ENCODE measurements around the gene PLEKHA6. TPM values are rescaled to one million over a fixed set of nuclear protein-coding genes. Genes with fewer than 3 reads are reported as not detected.

PLEKHA6 gene
- total RNA-seq, 1 donor from 2014 or later = 0.21 TPM

- intact Hi-C loops (cut with micrococcal nuclease) = no loop called here
- no peaks in the 10 kb centered on the region for H3K27me3 Mint-ChIP-seq (ENCODE audit: insufficient read depth)
Measured at GRCh38 chr1:204228896-204229295, 130.8 kb downstream of the PLEKHA6 start.

GRCh38 chr1:204227996-204228785 is 131.5 kb downstream of the PLEKHA6 start:
- no peak for DNase-seq (ENCODE audit: low spot score)
- H3K4me3 Mint-ChIP-seq = no peak overlapping the region
- no peaks in the 10 kb centered on the region for H3K9me3 Mint-ChIP-seq
- no peak overlapping the region for H3K27ac Mint-ChIP-seq
- H3K27me3 Mint-ChIP-seq (ENCODE audit: insufficient read depth) = no peaks in the 10 kb centered on the region
- no peaks in the 10 kb centered on the region for H3K4me1 Mint-ChIP-seq (ENCODE audit: low read depth)
- intact Hi-C loops (cut with micrococcal nuclease) = no loop called here
- H3K36me3 Mint-ChIP-seq (ENCODE audit: low read depth) = no peaks in the 10 kb centered on the region

More at GRCh38 chr1:204228896-204229295, 130.8 kb downstream of the PLEKHA6 start:
- Mint-ChIP-seq H3K9me3 (no peaks in the 10 kb centered on the region), H3K36me3 (ENCODE audit: low read depth) (no peaks in the 10 kb centered on the region), H3K4me1 (ENCODE audit: low read depth) (no peaks in the 10 kb centered on the region), H3K4me3 (no peak overlapping the region), H3K27ac (no peak overlapping the region)
- DNase-seq (ENCODE audit: low spot score) = no peak

- DNase-seq (ENCODE audit: low spot score) = no peak
- Mint-ChIP-seq H3K27ac (no peak overlapping the region), H3K36me3 (ENCODE audit: low read depth) (no peaks in the 10 kb centered on the region), H3K27me3 (ENCODE audit: insufficient read depth) (no peaks in the 10 kb centered on the region), H3K9me3 (no peaks in the 10 kb centered on the region), H3K4me1 (ENCODE audit: low read depth) (no peaks in the 10 kb centered on the region), H3K4me3 (no peak overlapping the region)
- intact Hi-C loops (cut with micrococcal nuclease) = no loop called here
Measured at GRCh38 chr1:204227351-204227750, 132.4 kb downstream of the PLEKHA6 start.

GRCh38 chr1:204225841-204226735 is 133.6 kb downstream of the PLEKHA6 start:
- no peaks in the 10 kb centered on the region for H3K36me3 Mint-ChIP-seq (ENCODE audit: low read depth)
- H3K4me3 Mint-ChIP-seq = no peak overlapping the region
- H3K4me1 Mint-ChIP-seq (ENCODE audit: low read depth) = no peaks in the 10 kb centered on the region
- no peak for DNase-seq (ENCODE audit: low spot score)
- intact Hi-C loops (cut with micrococcal nuclease) = no loop called here
- H3K27me3 Mint-ChIP-seq (ENCODE audit: insufficient read depth) = no peaks in the 10 kb centered on the region
- no peaks in the 10 kb centered on the region for H3K9me3 Mint-ChIP-seq
- no peak overlapping the region for H3K27ac Mint-ChIP-seq

GRCh38 chr1:204224655-204225054 is 135.1 kb downstream of the PLEKHA6 start:
- no peak overlapping the region for H3K4me3 Mint-ChIP-seq
- DNase-seq (ENCODE audit: low spot score) = no peak
- no peaks in the 10 kb centered on the region for H3K9me3 Mint-ChIP-seq
- H3K27ac Mint-ChIP-seq = no peak overlapping the region
- intact Hi-C loops (cut with micrococcal nuclease) = no loop called here
- no peaks in the 10 kb centered on the region for H3K27me3 Mint-ChIP-seq (ENCODE audit: insufficient read depth)
- H3K36me3 Mint-ChIP-seq (ENCODE audit: low read depth) = no peaks in the 10 kb centered on the region
- H3K4me1 Mint-ChIP-seq (ENCODE audit: low read depth) = no peaks in the 10 kb centered on the region

- no peaks in the 10 kb centered on the region for H3K36me3 Mint-ChIP-seq (ENCODE audit: low read depth)
- no peaks in the 10 kb centered on the region for H3K4me1 Mint-ChIP-seq (ENCODE audit: low read depth)
- intact Hi-C loops (cut with micrococcal nuclease) = no loop called here
- H3K27ac Mint-ChIP-seq = no peak overlapping the region
- no peaks in the 10 kb centered on the region for H3K9me3 Mint-ChIP-seq
- no peak overlapping the region for H3K4me3 Mint-ChIP-seq
- DNase-seq (ENCODE audit: low spot score) = no peak
- H3K27me3 Mint-ChIP-seq (ENCODE audit: insufficient read depth) = no peaks in the 10 kb centered on the region
Measured at GRCh38 chr1:204223129-204223860, 136.4 kb downstream of the PLEKHA6 start.

- DNase-seq (ENCODE audit: low spot score) = no peak
- H3K36me3 Mint-ChIP-seq (ENCODE audit: low read depth) = no peaks in the 10 kb centered on the region
- H3K9me3 Mint-ChIP-seq = no peaks in the 10 kb centered on the region
- H3K27ac Mint-ChIP-seq = no peak overlapping the region
- H3K27me3 Mint-ChIP-seq (ENCODE audit: insufficient read depth) = no peaks in the 10 kb centered on the region
- intact Hi-C loops (cut with micrococcal nuclease) = no loop called here
- no peaks in the 10 kb centered on the region for H3K4me1 Mint-ChIP-seq (ENCODE audit: low read depth)
- no peak overlapping the region for H3K4me3 Mint-ChIP-seq
Measured at GRCh38 chr1:204222764-204223055, 137.0 kb downstream of the PLEKHA6 start.

GRCh38 chr1:204222006-204222763 is 137.5 kb downstream of the PLEKHA6 start:
- Mint-ChIP-seq H3K4me1 (ENCODE audit: low read depth) (no peaks in the 10 kb centered on the region), H3K4me3 (no peak overlapping the region), H3K36me3 (ENCODE audit: low read depth) (no peaks in the 10 kb centered on the region), H3K27me3 (ENCODE audit: insufficient read depth) (no peaks in the 10 kb centered on the region), H3K9me3 (no peaks in the 10 kb centered on the region), H3K27ac (no peak overlapping the region)
- intact Hi-C loops (cut with micrococcal nuclease) = no loop called here
- no peak for DNase-seq (ENCODE audit: low spot score)

GRCh38 chr1:204221271-204221670 is 138.5 kb downstream of the PLEKHA6 start:
- Mint-ChIP-seq H3K27ac (no peak overlapping the region), H3K27me3 (ENCODE audit: insufficient read depth) (no peaks in the 10 kb centered on the region), H3K36me3 (ENCODE audit: low read depth) (no peaks in the 10 kb centered on the region), H3K9me3 (no peaks in the 10 kb centered on the region), H3K4me1 (ENCODE audit: low read depth) (no peaks in the 10 kb centered on the region), H3K4me3 (no peak overlapping the region)
- no peak for DNase-seq (ENCODE audit: low spot score)
- intact Hi-C loops (cut with micrococcal nuclease) = no loop called here

- no peak for DNase-seq (ENCODE audit: low spot score)
- Mint-ChIP-seq H3K4me3 (no peak overlapping the region), H3K36me3 (ENCODE audit: low read depth) (no peaks in the 10 kb centered on the region), H3K27me3 (ENCODE audit: insufficient read depth) (peaks cover 2% of the 10 kb centered on the region), H3K4me1 (ENCODE audit: low read depth) (no peaks in the 10 kb centered on the region), H3K9me3 (no peaks in the 10 kb centered on the region), H3K27ac (no peak overlapping the region)
- intact Hi-C loops (cut with micrococcal nuclease) = no loop called here
Measured at GRCh38 chr1:204219971-204220616, 139.6 kb downstream of the PLEKHA6 start.

- no peak overlapping the region for H3K27ac Mint-ChIP-seq
- no peaks in the 10 kb centered on the region for H3K9me3 Mint-ChIP-seq
- peaks cover 7% of the 10 kb centered on the region for H3K27me3 Mint-ChIP-seq (ENCODE audit: insufficient read depth)
- intact Hi-C loops (cut with micrococcal nuclease) = no loop called here
- no peaks in the 10 kb centered on the region for H3K36me3 Mint-ChIP-seq (ENCODE audit: low read depth)
- DNase-seq (ENCODE audit: low spot score) = no peak
- peaks cover 5% of the 10 kb centered on the region for H3K4me1 Mint-ChIP-seq (ENCODE audit: low read depth)
- no peak overlapping the region for H3K4me3 Mint-ChIP-seq
Measured at GRCh38 chr1:204218552-204218951, 141.2 kb downstream of the PLEKHA6 start.

- no peak overlapping the region for H3K4me3 Mint-ChIP-seq
- peaks cover 7% of the 10 kb centered on the region for H3K27me3 Mint-ChIP-seq (ENCODE audit: insufficient read depth)
- H3K4me1 Mint-ChIP-seq (ENCODE audit: low read depth) = peaks cover 5% of the 10 kb centered on the region
- DNase-seq (ENCODE audit: low spot score) = no peak
- no peaks in the 10 kb centered on the region for H3K9me3 Mint-ChIP-seq
- no peak overlapping the region for H3K27ac Mint-ChIP-seq
- intact Hi-C loops (cut with micrococcal nuclease) = no loop called here
- H3K36me3 Mint-ChIP-seq (ENCODE audit: low read depth) = no peaks in the 10 kb centered on the region
Measured at GRCh38 chr1:204217648-204218000, 142.1 kb downstream of the PLEKHA6 start.
